ENCODE data around the gene IFNAR1.

The IFNAR1 gene

GRCh38 chr21:33324291-33325221 is at the start of gene IFNAR1:
Gene IFNAR1, plus strand, starts transcription at chr21:33324970. Its CDS starts 86 bp downstream, at chr21:33325056.
- peak; percentile 95 to 99 (median 96) for DNase-seq (ENCODE audit: low read depth in 2 of 3, low spot score in 1 of 3)

DNA sequence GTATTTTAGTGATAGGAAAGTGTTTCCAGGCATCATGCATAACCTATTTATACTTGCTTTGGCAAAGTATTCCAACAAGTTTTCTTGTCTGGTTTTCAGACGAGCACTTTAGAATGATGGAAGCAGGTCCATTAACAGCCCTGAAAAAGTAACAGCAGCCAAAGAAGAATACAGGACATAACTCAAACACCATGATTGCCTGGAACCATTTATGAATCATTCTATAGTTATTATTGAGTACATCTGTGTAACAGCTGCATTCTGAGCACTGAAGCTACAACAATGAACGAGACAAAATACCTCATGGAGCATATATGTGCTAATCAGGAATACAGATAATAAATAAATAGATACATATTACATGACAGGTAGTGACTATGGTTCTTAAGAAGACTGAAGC is 46.0 kb upstream of the IFNAR1 start:
- DNase-seq (ENCODE audit: low read depth in 2 of 3, low spot score in 1 of 3), result no peak

- DNase-seq (ENCODE audit: low read depth in 2 of 3, low spot score in 1 of 3), result no peak
These were observed 45.4 kb upstream of the IFNAR1 start for GRCh38 chr21:33279330-33279820.

GRCh38 chr21:33281096-33281652 is 43.6 kb upstream of the IFNAR1 start:
- DNase-seq (ENCODE audit: low read depth in 2 of 3, low spot score in 1 of 3), result no peak

DNA sequence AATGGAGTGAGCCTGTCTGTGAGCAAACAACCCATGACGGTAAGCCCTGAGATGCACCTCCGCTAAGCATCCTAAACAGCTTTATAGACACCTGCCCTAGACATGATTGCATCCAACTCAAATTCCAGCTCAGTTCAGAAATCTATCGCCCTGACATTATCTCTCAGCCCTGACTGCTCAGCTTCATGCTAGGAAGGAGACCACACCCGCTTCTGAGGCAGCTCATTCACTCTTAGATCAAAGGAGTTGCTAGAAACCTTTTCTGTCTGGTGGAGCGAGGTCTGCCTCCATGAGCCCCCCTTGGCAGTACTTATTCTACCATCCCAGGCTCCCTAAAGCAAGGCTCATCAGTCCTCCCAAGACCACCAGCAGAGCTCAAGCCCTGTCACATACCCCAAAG is 41.6 kb upstream of the IFNAR1 start:
- DNase-seq (ENCODE audit: low read depth in 2 of 3, low spot score in 1 of 3), result no peak

GRCh38 chr21:33286076-33286475 is 38.7 kb upstream of the IFNAR1 start:
- DNase-seq (ENCODE audit: low read depth in 2 of 3, low spot score in 1 of 3), result no peak

- no peak for DNase-seq (ENCODE audit: low read depth in 2 of 3, low spot score in 1 of 3)
These were observed 37.9 kb upstream of the IFNAR1 start for GRCh38 chr21:33286600-33287456.

DNA sequence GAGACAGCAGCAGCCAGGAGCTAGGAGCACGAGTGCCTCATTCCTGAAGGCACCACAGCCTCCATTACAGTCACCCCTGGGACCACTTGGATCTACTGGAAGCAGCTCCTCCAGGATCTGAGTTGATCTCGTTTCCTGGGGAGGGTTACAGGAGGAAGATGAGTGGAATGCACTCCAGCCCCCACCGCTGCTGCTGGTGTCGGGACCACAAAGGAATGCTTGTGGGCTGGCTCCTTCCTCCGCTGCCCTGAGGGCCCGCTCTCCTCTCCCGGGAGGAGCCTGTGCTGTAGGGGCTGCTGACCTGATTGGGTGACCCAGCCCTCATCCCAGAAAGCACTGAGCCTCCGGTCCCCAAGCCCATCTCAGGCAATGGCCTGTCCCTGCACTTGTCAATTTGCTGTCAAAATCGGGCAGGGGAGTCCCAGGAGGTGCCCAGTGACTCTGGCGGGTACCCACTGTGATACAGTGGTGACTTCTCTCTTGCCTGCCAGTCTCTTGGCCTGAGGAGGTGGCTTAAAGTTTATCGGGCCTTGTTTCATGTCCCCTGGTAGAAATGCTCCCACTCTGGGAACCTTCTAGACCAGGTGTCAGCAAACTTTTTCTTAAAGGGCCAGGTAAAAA is 35.5 kb upstream of the IFNAR1 start:
- DNase-seq (ENCODE audit: low read depth in 2 of 3, low spot score in 1 of 3), result no peak

GRCh38 chr21:33290441-33290840 is 34.3 kb upstream of the IFNAR1 start:
- DNase-seq (ENCODE audit: low read depth in 2 of 3, low spot score in 1 of 3), result no peak

DNA sequence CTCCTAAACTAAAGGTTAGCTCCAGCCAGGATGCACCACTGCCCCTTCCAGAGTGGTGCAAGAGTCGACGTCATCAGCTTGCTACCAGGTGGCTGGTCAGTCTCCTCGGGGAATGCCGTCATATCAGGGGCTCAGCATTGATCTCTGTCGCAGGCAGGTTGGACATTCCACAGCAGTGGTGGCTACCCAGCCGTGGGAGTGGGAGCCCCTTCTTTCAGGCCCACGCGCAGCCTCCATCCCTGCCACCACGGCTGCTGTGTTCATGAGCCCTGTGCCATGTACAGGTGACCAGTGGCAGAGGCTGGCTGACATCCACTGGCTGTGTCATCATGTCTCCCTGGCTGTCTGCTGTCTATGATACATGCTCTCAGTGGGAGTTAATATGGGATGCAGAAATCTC is 33.1 kb upstream of the IFNAR1 start:
- no peak for DNase-seq (ENCODE audit: low read depth in 2 of 3, low spot score in 1 of 3)

GRCh38 chr21:33292724-33293123 is 32.0 kb upstream of the IFNAR1 start:
- DNase-seq (ENCODE audit: low read depth in 2 of 3, low spot score in 1 of 3), result no peak

GRCh38 chr21:33293136-33293535 is 31.6 kb upstream of the IFNAR1 start:
- DNase-seq (ENCODE audit: low read depth in 2 of 3, low spot score in 1 of 3), result no peak

DNA sequence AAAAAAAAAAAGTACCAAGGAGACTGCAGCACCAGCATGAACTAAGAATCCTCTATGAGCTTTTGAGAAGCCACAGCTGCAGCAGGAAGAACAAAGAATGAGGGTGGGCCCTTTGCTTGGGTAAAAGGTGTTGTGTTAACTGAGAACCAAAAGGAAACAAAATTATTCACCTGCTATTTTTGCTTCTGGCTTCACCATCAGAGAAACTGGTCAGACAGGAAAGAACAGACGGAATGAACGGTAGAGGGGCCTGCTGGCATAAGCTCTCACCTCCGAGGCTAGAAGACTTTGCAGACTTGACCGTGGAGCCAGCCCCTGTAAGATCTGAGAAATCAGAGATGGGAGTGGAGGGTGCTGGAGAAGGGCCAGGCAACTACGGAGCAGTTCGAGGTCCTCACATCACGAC is 31.0 kb upstream of the IFNAR1 start:
- no peak for DNase-seq (ENCODE audit: low read depth in 2 of 3, low spot score in 1 of 3)

DNA sequence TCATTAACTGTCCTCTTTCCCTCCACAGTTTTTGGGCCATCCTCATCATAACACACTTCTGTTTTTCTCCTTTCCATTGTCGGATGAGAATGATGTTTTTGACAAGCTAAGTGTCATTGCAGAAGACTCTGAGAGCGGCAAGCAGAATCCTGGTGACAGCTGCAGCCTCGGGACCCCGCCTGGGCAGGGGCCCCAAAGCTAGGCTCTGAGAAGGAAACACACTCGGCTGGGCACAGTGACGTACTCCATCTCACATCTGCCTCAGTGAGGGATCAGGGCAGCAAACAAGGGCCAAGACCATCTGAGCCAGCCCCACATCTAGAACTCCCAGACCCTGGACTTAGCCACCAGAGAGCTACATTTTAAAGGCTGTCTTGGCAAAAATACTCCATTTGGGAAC is 28.6 kb upstream of the IFNAR1 start:
- no peak for DNase-seq (ENCODE audit: low read depth in 2 of 3, low spot score in 1 of 3)

DNA sequence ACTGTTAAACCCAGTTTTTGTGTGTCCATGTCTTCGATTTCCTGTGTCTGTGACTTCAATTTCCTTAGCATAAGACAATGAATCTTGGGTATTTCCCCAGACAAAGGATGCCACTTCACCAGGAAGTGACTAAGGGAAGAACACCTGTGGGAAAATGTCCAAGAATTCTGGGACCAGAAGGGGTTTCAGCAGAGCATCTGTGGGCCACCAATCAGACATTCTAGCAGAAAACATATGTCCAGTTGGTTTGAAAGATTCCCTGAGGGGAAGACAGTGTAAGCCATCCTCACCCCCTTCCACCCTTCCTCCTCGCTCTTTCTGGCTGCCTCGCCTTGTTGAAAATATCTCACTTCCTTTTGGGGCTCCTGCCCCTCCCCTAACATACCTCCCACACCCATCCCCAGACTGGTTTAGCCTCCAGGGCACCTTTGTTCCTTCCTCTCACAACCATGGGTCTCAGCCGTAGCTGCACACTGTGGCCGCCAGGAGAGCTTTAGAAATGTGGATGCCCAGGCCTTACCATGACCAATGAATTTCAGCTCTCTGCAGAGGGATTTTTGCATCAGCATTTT is 25.5 kb upstream of the IFNAR1 start:
- peak; percentile 15 to 44 (median 32) for DNase-seq (ENCODE audit: low read depth in 2 of 3, low spot score in 1 of 3)

GRCh38 chr21:33300701-33301631 is 23.8 kb upstream of the IFNAR1 start:
- no peak for DNase-seq (ENCODE audit: low read depth in 2 of 3, low spot score in 1 of 3)

DNA sequence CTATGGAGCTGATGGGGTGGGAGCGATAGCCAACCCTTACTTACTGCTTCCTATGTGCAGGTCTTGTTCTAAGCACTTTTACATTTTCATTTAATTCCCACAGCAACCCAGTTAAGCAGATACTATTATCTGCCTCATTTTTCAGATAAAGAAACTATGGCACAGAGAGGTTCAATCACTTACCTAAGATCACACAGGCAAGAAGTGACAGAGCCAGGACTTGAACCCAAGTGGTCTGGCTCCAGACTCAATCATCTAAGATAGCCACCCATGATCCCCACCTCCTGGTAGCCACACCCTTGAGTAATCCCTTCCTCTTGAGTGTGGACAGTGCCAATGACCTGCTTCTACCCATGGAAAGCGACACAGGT is 23.2 kb upstream of the IFNAR1 start:
- no peak for DNase-seq (ENCODE audit: low read depth in 2 of 3, low spot score in 1 of 3)

GRCh38 chr21:33302055-33302454 is 22.7 kb upstream of the IFNAR1 start:
- no peak for DNase-seq (ENCODE audit: low read depth in 2 of 3, low spot score in 1 of 3)

GRCh38 chr21:33302796-33303195 is 22.0 kb upstream of the IFNAR1 start:
- no peak for DNase-seq (ENCODE audit: low read depth in 2 of 3, low spot score in 1 of 3)

- no peak for DNase-seq (ENCODE audit: low read depth in 2 of 3, low spot score in 1 of 3)
These were observed 19.5 kb upstream of the IFNAR1 start for GRCh38 chr21:33305344-33305671.

All from stimulated activated CD4-positive, alpha-beta T cell treated with anti-CD3 and anti-CD28 coated beads, Interleukin-12 subunit alpha, Interleukin-12 subunit beta, amount 100 ng/mL, for 48 hours (primary cell).